KG1 (cell line): ENCODE data around the gene DOCK4.
"Not testable (repeated sequence)": the region's sequence is repeated elsewhere in the genome, so short reads cannot be mapped to it uniquely, and the experiment has no call there.

Experiments
- DNase-seq: peaks from one replicate; lab custom pipeline; 2025; lab: John Stamatoyannopoulos, UW

Gene DOCK4

GRCh38 chr7:111955616-111956015 is 250.6 kb downstream of the DOCK4 start:
- no peak for DNase-seq

GRCh38 chr7:111954474-111955381 is 251.5 kb downstream of the DOCK4 start:
- DNase-seq, result no peak

GRCh38 chr7:111954056-111954455 is 252.1 kb downstream of the DOCK4 start:
- no peak for DNase-seq

GRCh38 chr7:111953611-111954010 is 252.6 kb downstream of the DOCK4 start:
- no peak for DNase-seq

- DNase-seq, result no peak
Measured at GRCh38 chr7:111952783-111953182, 253.4 kb downstream of the DOCK4 start.

GRCh38 chr7:111951052-111951451 is 255.1 kb downstream of the DOCK4 start:
- no peak for DNase-seq

- no peak for DNase-seq
Measured at GRCh38 chr7:111942450-111943081, 263.6 kb downstream of the DOCK4 start.

GRCh38 chr7:111937163-111937562 is 269.0 kb downstream of the DOCK4 start:
- DNase-seq, result no peak

- DNase-seq, result no peak
Measured at GRCh38 chr7:111933609-111934008, 272.6 kb downstream of the DOCK4 start.

GRCh38 chr7:111931958-111932357 is 274.2 kb downstream of the DOCK4 start:
- DNase-seq, result no peak

GRCh38 chr7:111931016-111931517 is 275.1 kb downstream of the DOCK4 start:
- DNase-seq, result no peak

- no peak for DNase-seq
Measured at GRCh38 chr7:111929264-111929663, 276.9 kb downstream of the DOCK4 start.

- DNase-seq, result no peak
Measured at GRCh38 chr7:111927353-111928019, 278.7 kb downstream of the DOCK4 start.

- DNase-seq, result no peak
Measured at GRCh38 chr7:111920329-111920728, 285.9 kb downstream of the DOCK4 start.

- no peak for DNase-seq
Measured at GRCh38 chr7:111919631-111920179, 286.5 kb downstream of the DOCK4 start.

GRCh38 chr7:111919164-111919563 is 287.0 kb downstream of the DOCK4 start:
- no peak for DNase-seq

- no peak for DNase-seq
Measured at GRCh38 chr7:111918461-111918860, 287.7 kb downstream of the DOCK4 start.

- not testable (repeated sequence) for DNase-seq
Measured at GRCh38 chr7:111917404-111917803, 288.8 kb downstream of the DOCK4 start.

GRCh38 chr7:111914291-111914690 is 291.9 kb downstream of the DOCK4 start:
- DNase-seq, result no peak

GRCh38 chr7:111911166-111911961 is 294.8 kb downstream of the DOCK4 start:
- no peak for DNase-seq

- DNase-seq, result no peak
Measured at GRCh38 chr7:111910656-111911055, 295.5 kb downstream of the DOCK4 start.
